GM12878 (cell line): ENCODE results near the gene EDARADD. TPM values are rescaled to one million over a fixed set of nuclear protein-coding genes. Genes with fewer than 3 reads are reported as not detected.
A peak's percentile ranks its signal among the peaks of the same experiment; 100 is the strongest.

ENCODE experiments used
- ATF7 ChIP-seq: fragments of 450-650 bp; IDR thresholded peaks from 2 replicates; pipeline ENCODE4 v1.6.1; 2016; ENCODE audit warnings: low read depth, mild to moderate bottlenecking
- BCL11A ChIP-seq: IDR thresholded peaks from 2 replicates; pipeline ENCODE4 v1.6.1; 2011; ENCODE audit warnings: low read depth, low read length
- CHD1 ChIP-seq: IDR thresholded peaks from 2 replicates; pipeline ENCODE4 v1.6.1; 2012; ENCODE audit warnings: low read depth, low read length, improper control_type of control experiment
- EGR1 ChIP-seq, 2 experiments: IDR thresholded peaks; 1 replicate in 1 of 2; 2 replicates in 1 of 2; pipeline ENCODE4 v1.6.1; 2011 to 2012; ENCODE audit warnings: low read depth in 2 of 2, low read length in 2 of 2, borderline replicate concordance in 1 of 2, mild to moderate bottlenecking in 1 of 2, moderate library complexity in 1 of 2
- ETV6 ChIP-seq, 2 experiments: fragments of 450-650 bp in 1 of 2; IDR thresholded peaks in 1 of 2; conservative IDR thresholded peaks in 1 of 2; 2 replicates each; pipeline ENCODE4 v1.6.1; 2014; ENCODE audit warnings: antibody characterized with exemption in 1 of 2, borderline replicate concordance in 1 of 2, low read depth in 1 of 2, mild to moderate bottlenecking in 1 of 2, moderate library complexity in 1 of 2
- GATAD2B ChIP-seq: fragments of 450-650 bp; conservative IDR thresholded peaks from 2 replicates; pipeline ENCODE4 v1.6.1; 2017; ENCODE audit warnings: low read depth, mild to moderate bottlenecking, moderate library complexity
- HDGF ChIP-seq: fragments of 450-650 bp; IDR thresholded peaks from 2 replicates; pipeline ENCODE4 v1.6.1; 2016; ENCODE audit warnings: antibody characterized with exemption
- JUND ChIP-seq: IDR thresholded peaks from 2 replicates; pipeline ENCODE4 v1.6.1; 2012; ENCODE audit warnings: low read depth, mild to moderate bottlenecking, low read length, improper control_type of control experiment, moderate library complexity
- LARP7 ChIP-seq: fragments of 450-650 bp; IDR thresholded peaks from 2 replicates; pipeline ENCODE4 v1.6.1; 2017; ENCODE audit warnings: mild to moderate bottlenecking
- MTA3 ChIP-seq: IDR thresholded peaks from 2 replicates; pipeline ENCODE4 v1.6.1; 2012; ENCODE audit warnings: low read length, inconsistent platforms, borderline replicate concordance
- NR2C1 ChIP-seq: fragments of 450-650 bp; IDR thresholded peaks from 2 replicates; pipeline ENCODE4 v1.6.1; 2017; ENCODE audit warnings: antibody characterized with exemption, mild to moderate bottlenecking, moderate library complexity
- RAD21 ChIP-seq: IDR thresholded peaks from 2 replicates; pipeline ENCODE4 v1.6.1; 2011; ENCODE audit warnings: mild to moderate bottlenecking, low read depth, low read length, moderate library complexity; ENCODE audit not compliant: insufficient read depth
- RB1 ChIP-seq: fragments of 450-650 bp; formaldehyde crosslinking; IDR thresholded peaks from 2 replicates; pipeline ENCODE4 v1.6.1; 2017; ENCODE audit warnings: mild to moderate bottlenecking, borderline replicate concordance
- RCOR1 ChIP-seq: conservative IDR thresholded peaks from 2 replicates; pipeline ENCODE4 v1.6.1; 2012; ENCODE audit warnings: low read depth, low read length, improper control_type of control experiment
- RUNX3 ChIP-seq: IDR thresholded peaks from 2 replicates; pipeline ENCODE4 v1.6.1; 2012; ENCODE audit warnings: low read length, inconsistent platforms
- SMC3 ChIP-seq: IDR thresholded peaks from 2 replicates; pipeline ENCODE4 v1.6.1; 2011; ENCODE audit warnings: low read length, improper control_type of control experiment, borderline replicate concordance
- SUZ12 ChIP-seq: fragments of 200-600 bp; sonication (generic); IDR thresholded peaks from one replicate; pipeline ENCODE4 v1.6.1; 2018; ENCODE audit warnings: antibody characterized with exemption, mild to moderate bottlenecking; ENCODE audit not compliant: unreplicated experiment
- TBL1XR1 ChIP-seq: IDR thresholded peaks from 2 replicates; pipeline ENCODE4 v1.6.1; 2012; ENCODE audit warnings: low read depth, low read length, improper control_type of control experiment
- TCF7 ChIP-seq: IDR thresholded peaks from 2 replicates; pipeline ENCODE4 v1.6.1; 2014; ENCODE audit warnings: antibody characterized with exemption, borderline replicate concordance
- ZNF24 ChIP-seq: fragments of 450-650 bp; IDR thresholded peaks from 2 replicates; pipeline ENCODE4 v1.6.1; 2017; ENCODE audit warnings: antibody characterized with exemption, mild to moderate bottlenecking
- ZNF274 ChIP-seq: IDR thresholded peaks from one replicate; pipeline ENCODE4 v1.8.0; 2011; ENCODE audit not compliant: insufficient read length, insufficient read depth
- polyA plus RNA-seq, 11 experiments: library from polyadenylated mRNA; depleted of rRNA in 4 of 11; unstranded in 6 of 11; stranded (reverse) in 5 of 11; fragments of >200 nt; fragmentation: Nextera tagmentation in 4 of 11; fragmentation: Illumina TruSeq in 1 of 11; extraction: Ambion mirVana in 4 of 11; extraction: Trizol in 1 of 11; gene quantifications; 1 replicate in 1 of 11; 2 replicates in 10 of 11; pipeline versions ENCODE4 v1.2.1 to v1.2.3, GENCODE V29; 2011 to 2016; ENCODE audit warnings: inconsistent platforms in 2 of 11, missing spikeins in 2 of 11, low read depth in 1 of 11
- total RNA-seq, 4 experiments: library from RNA; depleted of rRNA in 3 of 4; stranded (reverse); fragments of >200 nt in 3 of 4; fragmentation: Illumina TruSeq in 1 of 4; extraction: Trizol in 1 of 4; gene quantifications; 2 replicates each; pipeline versions ENCODE4 v1.2.1 to v1.2.3, GENCODE V29; 2013 to 2021
- TF ChIP-seq, protein P1 (sequence below): fragments of 450-650 bp; IDR thresholded peaks from 2 replicates; pipeline ENCODE4 v1.6.1; 2017; ENCODE audit warnings: mild to moderate bottlenecking, low read depth, inconsistent platforms; ENCODE audit not compliant: poor library complexity, severe bottlenecking
- TF ChIP-seq, protein P2 (sequence below): fragments of 450-650 bp; IDR thresholded peaks from 2 replicates; pipeline ENCODE4 v1.6.1; 2016; ENCODE audit warnings: mild to moderate bottlenecking, moderate library complexity, borderline replicate concordance
- TF ChIP-seq, protein P3 (sequence below): fragments of 450-650 bp; formaldehyde crosslinking; IDR thresholded peaks from 2 replicates; pipeline ENCODE4 v1.4.0; 2022; ENCODE audit warnings: mild to moderate bottlenecking, moderate library complexity

Gene EDARADD
- total and polyA plus RNA-seq, 10 of the 15 experiments (the other 5 are each of a cell fraction or from before 2014, with no cell fraction given), result 0.58 to 6.1 (median 4.7) TPM

GRCh38 chr1:236523704-236524141 lies 129.6 kb downstream of the EDARADD start, which contains the start of gene LGALS8 (continued):
- TF ChIP-seq, protein P1, sequence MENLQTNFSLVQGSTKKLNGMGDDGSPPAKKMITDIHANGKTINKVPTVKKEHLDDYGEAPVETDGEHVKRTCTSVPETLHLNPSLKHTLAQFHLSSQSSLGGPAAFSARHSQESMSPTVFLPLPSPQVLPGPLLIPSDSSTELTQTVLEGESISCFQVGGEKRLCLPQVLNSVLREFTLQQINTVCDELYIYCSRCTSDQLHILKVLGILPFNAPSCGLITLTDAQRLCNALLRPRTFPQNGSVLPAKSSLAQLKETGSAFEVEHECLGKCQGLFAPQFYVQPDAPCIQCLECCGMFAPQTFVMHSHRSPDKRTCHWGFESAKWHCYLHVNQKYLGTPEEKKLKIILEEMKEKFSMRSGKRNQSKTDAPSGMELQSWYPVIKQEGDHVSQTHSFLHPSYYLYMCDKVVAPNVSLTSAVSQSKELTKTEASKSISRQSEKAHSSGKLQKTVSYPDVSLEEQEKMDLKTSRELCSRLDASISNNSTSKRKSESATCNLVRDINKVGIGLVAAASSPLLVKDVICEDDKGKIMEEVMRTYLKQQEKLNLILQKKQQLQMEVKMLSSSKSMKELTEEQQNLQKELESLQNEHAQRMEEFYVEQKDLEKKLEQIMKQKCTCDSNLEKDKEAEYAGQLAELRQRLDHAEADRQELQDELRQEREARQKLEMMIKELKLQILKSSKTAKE, result no peak
- TF ChIP-seq LARP7 (0 out of 2 replicates have a peak, but pooled peaks have one; percentile 55), ZNF274 (no peak), JUND (no peak), RUNX3 (peak; percentile 53), RB1 (no peak), ETV6 (conservative IDR thresholded peaks at IDR 0.05 in 1 of 2, IDR thresholded peaks at IDR 0.05 in 1 of 2; ENCODE audit: borderline replicate concordance in 1 of 2, low read depth in 1 of 2) (no peak), HDGF (no peak), RAD21 (no peak), TBL1XR1 (no peak), GATAD2B (no peak; the same call in 1 of the 2 replicates), SMC3 (no peak), EGR1 (IDR thresholded peaks at IDR 0.05; ENCODE audit: borderline replicate concordance in 1 of 2, low read depth in 2 of 2, low read length in 2 of 2) (peak; percentile 72 to 97), SUZ12 (no peak), TCF7 (no peak), BCL11A (no peak), MTA3 (no peak), ATF7 (no peak), ZNF24 (0 out of 2 replicates have a peak, but pooled peaks have one; percentile 29), CHD1 (no peak), NR2C1 (no peak), RCOR1 (no peak)
- TF ChIP-seq, protein P2, sequence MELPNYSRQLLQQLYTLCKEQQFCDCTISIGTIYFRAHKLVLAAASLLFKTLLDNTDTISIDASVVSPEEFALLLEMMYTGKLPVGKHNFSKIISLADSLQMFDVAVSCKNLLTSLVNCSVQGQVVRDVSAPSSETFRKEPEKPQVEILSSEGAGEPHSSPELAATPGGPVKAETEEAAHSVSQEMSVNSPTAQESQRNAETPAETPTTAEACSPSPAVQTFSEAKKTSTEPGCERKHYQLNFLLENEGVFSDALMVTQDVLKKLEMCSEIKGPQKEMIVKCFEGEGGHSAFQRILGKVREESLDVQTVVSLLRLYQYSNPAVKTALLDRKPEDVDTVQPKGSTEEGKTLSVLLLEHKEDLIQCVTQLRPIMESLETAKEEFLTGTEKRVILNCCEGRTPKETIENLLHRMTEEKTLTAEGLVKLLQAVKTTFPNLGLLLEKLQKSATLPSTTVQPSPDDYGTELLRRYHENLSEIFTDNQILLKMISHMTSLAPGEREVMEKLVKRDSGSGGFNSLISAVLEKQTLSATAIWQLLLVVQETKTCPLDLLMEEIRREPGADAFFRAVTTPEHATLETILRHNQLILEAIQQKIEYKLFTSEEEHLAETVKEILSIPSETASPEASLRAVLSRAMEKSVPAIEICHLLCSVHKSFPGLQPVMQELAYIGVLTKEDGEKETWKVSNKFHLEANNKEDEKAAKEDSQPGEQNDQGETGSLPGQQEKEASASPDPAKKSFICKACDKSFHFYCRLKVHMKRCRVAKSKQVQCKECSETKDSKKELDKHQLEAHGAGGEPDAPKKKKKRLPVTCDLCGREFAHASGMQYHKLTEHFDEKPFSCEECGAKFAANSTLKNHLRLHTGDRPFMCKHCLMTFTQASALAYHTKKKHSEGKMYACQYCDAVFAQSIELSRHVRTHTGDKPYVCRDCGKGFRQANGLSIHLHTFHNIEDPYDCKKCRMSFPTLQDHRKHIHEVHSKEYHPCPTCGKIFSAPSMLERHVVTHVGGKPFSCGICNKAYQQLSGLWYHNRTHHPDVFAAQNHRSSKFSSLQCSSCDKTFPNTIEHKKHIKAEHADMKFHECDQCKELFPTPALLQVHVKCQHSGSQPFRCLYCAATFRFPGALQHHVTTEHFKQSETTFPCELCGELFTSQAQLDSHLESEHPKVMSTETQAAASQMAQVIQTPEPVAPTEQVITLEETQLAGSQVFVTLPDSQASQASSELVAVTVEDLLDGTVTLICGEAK, result no peak
- TF ChIP-seq, protein P3, sequence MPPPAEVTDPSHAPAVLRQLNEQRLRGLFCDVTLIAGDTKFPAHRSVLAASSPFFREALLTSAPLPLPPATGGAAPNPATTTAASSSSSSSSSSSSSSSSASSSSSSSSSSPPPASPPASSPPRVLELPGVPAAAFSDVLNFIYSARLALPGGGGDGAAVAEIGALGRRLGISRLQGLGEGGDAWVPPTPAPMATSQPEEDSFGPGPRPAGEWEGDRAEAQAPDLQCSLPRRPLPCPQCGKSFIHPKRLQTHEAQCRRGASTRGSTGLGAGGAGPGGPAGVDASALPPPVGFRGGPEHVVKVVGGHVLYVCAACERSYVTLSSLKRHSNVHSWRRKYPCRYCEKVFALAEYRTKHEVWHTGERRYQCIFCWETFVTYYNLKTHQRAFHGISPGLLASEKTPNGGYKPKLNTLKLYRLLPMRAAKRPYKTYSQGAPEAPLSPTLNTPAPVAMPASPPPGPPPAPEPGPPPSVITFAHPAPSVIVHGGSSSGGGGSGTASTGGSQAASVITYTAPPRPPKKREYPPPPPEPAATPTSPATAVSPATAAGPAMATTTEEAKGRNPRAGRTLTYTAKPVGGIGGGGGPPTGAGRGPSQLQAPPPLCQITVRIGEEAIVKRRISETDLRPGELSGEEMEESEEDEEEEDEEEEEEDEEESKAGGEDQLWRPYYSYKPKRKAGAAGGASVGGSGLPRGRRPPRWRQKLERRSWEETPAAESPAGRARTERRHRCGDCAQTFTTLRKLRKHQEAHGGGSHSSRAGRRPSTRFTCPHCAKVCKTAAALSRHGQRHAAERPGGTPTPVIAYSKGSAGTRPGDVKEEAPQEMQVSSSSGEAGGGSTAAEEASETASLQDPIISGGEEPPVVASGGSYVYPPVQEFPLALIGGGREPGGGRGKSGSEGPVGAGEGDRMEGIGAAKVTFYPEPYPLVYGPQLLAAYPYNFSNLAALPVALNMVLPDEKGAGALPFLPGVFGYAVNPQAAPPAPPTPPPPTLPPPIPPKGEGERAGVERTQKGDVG (CRISPR knock-in tag), result no peak
